Stimulated activated CD4-positive, alpha-beta T cell treated with anti-CD3 and anti-CD28 coated beads, Interleukin-2, amount 100 ng/mL, for 48 hours (primary cell): ENCODE measurements around the gene NIN.
A peak's percentile ranks its signal among the peaks of the same experiment; 100 is the strongest.
"Not testable (repeated sequence)": the region's sequence is repeated elsewhere in the genome, so short reads cannot be mapped to it uniquely, and the experiment has no call there.

Experiments
- DNase-seq, 2 donors: peaks; one replicate each; pipeline ENCODE4 v3.0.0-alpha.2; 2020

The NIN gene

DNA sequence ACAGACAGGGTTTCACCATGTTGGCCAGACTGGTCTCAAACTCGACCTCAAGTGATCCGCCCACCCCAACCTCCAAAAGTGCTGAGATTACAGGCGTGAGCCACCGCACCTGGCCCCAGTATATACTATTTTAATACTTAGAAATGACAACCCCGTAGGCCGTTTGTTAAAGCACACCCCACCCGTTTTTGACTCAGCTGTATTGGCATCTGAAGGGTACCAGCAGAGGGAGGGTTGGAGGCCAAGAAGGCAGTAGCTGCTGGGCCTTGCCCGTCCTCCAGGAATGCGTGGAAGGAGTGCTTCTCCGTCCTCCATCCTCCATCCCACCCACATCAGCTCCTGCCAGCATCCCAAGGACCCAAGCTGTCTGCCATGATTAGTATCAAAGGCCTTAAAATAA lies 6.3 kb upstream of the NIN start:
- DNase-seq, result no peak

DNA sequence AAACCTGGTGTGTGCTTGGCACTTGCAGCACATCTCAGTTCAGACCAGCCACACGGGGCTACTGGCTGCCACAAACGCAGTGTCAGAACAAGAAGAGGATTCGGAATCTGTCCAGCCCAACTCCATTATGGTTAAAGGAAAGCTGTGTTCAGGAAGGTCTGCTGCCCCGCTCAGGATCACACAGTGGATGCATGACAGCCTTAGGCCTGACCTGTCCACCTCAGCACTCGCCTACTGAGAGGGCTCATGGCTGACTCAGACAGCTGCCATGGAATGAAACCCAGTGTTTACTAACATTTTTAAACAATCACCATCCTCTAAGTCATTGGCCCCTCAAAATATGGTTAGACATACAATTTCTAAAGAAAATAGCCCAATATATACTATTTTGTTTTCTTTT lies 5.6 kb upstream of the NIN start:
- no peak for DNase-seq

DNA sequence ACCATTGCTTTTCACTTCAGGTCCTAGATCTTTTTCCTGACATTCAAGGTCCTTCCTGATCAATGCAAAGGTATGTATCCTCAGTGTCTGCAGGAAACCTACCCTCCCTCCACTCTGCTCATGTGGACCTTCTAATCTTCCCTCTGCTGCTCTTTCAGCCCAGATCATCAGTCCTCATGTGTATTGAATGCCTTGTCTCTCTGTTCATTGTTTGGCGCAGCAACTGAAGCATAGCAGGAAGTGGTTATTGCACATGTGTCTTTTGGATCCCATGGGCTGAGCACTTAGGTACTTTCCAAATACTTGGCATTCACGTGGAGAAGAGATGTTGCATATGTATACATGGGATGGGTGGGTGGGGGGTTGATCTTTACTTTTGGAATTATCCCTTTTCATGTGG lies 4.3 kb upstream of the NIN start:
- no peak for DNase-seq

DNA sequence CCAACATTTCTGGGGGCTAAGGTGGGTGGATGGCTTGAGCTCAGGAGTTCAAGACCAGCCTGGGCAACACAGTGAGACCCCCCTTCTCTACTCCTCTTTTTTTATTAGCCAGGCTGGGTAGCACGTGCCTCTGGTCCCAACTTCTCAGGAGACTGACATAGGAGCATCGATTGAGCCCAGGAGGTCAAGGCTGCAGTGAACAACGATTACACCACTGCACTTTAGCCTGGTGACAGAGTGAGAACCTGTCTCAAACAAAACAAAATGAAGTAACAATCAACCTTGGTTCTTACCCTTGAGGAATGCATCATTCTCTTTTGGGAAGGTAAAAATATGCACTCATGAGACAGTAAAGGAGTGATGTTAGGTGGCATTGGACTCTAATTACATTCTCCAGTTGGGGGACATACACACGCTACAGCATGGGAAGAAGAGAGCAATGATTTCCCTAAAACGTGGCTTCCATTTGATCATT lies 3.9 kb upstream of the NIN start:
- no peak for DNase-seq

DNA sequence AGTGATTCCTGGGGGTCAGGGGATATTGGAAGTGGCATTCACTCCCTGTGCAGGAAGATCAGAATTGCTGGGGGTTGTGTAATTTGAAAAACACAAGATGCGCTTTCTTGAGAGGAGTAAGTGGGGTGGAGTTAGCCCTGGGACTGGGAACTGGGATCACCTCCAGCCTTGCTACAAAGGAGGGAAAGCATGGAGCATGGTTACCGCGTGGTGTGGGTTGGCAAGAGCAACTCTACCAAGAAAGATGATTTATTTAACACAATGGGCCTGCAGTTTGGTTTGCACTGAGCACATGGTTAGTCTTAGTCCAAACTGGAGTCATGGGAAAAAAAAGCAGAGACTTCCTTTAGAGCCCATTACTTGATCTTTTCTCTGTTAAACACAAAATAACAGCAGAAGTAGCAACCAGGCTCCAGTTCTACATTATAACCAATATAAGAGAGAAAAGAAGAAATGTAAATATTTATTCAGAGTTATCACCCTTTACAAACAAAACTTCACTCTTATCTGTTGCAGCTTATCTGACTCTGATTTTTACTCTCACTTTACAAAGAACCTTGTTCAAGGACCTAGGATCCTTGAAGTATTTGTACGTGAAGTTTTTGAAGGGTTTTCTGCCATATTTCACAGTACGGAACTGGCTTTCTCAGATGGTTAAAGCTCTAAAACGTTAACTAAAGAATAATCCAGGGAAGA lies 2.1 kb upstream of the NIN start:
- no peak for DNase-seq

DNA sequence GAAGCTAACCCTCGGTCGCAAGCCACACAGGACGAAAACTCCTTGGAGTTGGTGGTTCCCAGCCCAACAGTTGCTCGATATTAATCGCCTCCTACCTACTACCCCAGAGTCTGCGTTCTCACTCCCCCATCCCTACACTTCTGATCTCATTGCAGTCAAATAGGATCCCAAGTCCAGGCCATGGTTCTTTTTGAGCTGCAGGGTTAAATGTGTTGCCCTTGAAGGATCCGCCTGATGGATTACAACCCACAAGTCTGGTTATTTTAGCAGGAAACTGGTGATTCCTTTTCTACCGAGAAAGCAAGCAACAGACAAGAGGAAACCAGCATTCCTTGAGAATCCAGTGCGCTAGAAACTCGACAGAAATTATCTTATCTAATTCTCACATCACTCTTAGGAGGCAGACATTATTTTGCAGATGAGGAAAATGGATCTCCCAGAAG lies 785 bp upstream of the NIN start:
- DNase-seq, result no peak

DNA sequence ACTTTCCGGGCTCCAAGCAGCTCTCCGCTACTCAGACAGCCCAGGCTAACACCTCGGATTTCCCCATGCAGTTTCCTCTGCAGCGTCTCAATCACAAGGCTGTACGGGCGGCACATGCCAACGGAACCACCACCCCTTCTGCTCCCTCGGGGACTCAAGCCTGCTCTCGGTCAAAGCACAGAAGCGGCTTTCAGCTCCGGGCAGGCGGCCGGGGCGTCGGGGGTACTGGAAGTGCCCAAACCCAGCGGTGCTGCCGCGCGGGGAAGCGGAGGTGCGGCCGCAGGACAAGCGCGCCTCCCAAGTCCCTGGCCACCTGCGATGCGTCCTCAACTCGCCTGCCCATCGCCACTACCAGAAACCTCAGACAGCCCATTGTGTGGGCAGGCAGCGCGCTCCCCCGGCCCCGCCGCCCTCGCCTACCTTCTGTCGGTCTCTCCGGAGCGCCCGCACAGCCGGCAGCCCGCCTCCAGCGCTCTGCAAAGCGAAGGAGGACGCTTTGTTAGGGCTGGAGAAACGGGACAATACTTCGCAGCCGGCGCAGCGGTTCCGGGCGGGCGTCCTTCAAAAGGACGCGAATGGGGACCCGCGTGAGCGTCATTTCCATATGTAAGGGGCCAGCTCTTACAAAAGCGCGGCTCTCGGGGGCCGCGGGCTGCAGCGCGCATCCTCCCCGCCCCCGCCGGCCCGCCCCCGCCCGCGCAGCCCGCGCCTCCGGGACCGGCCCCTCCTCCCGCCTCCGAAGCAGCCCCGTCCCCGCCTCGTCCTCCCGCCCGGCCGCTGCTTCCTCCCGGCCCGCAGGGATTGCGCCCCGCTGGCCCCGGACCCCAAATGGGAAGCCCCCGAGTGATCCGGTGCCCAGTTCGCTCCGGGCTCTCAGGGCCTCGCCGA lies 674 bp downstream of the NIN start:
- DNase-seq, result peak; percentile 40 to 48

DNA sequence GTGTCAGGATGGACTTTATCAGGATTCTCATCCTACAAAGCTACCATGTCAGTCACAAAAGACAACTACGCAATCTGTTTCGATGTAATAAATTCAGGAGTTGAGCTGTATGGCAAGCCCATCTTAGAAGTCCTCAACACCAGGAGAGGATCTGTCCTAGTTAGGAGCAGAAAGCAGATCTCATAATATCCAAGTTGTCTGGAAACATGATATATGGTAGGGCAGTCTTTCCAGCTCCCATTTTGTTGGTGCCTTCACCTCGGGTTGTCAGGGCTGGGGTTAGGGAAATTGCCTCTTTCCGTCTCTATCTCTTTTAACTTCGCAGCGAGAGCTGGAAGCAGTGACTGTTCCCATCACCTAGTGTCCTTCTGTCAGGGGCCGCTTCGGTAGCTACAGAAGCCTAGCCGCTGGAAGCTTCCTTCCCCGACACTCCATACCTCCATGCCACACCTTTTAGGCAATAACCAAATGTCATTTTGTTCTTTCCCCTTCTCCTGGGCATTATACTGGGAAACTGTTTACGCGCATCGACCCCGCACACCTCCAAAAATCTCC lies 1.4 kb downstream of the NIN start:
- DNase-seq, result no peak

DNA sequence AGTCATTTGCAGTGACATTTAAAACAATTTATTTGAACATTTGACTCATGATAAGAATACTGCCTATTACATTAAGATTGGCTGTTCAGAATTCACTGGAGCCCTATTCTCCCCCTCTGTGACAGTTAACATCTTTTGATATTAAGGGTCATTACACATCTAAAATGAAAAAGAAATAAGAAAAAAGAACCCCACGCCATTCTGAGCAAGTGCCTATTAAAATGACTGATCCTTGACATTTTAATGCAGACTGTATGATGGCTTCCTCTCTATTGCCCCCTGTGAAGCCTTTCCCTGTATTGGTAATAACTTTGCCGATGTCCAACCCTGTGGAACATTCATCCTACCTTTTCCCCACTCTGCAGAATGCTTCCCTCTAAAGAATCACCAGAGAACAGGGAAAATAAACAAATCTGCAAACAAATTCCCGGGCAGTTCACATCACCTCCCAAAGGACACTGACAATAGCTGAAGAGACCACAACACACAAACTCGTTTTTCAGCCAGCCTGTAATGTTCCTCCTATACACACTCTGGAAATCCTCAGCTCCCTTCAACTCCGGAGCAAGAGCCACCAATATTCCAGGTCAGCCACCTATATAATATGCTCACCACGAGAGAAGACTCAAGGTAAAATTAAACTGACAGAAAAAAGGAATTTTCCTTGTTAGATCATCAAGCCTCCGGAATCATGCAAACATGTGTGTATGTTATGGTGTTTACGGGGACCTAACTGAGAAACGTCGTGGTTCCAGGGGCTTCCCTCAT lies 2.1 kb downstream of the NIN start:
- no peak for DNase-seq

DNA sequence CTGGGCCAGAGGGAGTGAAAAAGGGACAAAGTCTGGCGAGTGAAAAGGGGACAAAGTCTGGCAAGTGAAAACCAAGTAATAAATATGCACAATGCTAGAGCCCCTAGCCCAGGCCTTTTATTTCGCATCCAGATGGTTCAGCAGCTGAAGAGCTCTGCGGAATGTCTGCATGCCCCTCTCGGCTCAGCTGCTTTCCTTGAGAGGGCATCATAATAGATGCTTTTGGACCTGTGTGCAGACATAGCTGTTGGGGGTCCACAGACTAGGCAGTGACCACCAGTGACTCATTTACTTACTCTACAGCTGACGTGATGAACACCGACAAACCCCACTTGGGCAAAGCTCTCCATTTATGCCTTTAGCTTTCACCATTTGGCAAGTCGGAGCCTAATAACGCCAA lies 4.3 kb downstream of the NIN start:
- DNase-seq, result no peak

DNA sequence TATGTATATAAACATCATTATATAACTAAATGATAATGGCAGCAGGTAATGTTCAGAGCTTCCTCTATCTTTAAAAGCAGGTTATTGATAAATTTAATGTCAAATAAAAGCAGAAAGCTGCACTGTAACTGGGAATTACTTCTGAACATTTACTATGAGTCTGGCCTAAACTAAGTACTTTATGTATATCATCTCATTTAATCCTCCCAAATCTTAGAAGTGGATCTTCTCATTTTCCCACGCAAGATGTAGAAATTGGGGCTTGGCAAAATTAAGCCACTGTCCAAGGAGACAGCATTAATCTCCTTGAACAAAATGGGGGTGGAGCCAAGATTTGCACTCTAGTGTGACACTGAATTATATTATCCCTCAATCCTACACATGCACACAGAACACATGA lies 5.7 kb downstream of the NIN start:
- DNase-seq, result no peak

DNA sequence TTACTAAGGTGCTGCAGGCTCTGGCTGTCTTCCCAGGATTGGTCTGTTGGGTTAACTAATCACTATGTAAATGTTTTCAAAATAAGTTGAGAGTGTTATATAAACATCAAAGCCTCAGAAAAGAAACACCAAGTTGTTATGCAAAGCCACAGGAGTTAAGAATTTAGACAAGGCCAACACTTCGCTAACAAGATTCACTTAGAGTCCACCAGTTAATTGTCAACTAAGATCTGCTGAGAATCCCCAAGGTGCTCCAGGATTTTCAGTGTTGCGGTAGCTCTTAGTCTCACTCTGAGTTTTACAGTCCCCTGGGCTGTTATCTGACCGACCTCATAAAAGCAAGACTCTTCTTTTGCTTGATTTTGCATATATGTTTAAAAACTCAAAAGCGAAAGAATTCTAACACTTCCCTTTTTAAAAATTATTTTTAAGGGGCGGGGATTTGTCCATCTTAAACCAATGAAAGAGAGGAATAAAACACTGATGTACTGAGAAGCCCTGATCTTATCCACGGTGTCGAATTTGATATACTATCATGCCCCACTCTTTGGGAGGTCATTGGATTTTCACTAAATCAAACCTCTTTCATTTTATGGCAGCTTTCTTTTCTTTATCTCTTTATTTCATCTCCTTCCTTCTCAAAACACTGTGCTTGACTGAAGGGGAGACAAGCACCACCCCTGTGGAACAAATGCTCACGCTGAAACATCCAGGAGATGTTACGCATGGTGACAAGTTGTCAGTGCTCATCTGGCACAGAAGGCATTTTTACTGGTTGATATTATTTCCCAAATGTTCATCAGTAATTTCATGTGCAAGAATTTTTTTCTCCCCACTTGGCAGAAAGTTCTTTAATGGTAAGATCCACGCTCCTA lies 7.0 kb downstream of the NIN start:
- DNase-seq, result no peak

DNA sequence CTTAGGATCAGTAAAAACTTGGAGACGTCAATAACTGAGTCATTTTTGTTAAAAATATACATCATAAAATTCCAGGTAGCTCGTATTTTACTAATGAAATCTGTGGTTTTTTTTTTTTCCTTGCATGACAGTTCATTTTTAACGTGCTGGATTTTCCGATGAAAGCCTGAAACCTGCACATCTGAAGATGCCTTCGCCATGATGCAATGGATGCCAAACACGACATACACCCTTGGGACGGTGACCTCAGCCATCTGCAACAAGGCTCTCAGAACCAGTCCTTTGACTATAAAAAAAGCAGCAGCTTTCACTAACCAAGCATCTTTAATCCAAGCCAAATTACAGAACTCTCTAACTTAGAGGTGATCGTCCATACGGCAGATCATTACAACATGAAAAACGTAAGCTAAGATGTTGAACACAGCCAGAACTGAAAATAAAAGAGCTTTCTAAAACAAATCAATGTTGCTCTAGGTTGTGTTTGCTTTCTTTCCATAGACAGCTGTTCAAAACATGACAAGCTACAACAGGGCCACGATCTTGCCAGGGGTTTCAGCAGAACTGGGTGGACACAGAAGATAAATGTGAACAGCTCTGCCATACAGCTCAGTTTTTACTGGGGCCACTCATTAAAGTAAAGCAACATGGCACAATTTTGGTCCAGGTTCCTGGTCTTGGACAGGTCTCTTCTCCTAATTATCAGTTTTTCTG lies 7.8 kb downstream of the NIN start:
- DNase-seq, result no peak

DNA sequence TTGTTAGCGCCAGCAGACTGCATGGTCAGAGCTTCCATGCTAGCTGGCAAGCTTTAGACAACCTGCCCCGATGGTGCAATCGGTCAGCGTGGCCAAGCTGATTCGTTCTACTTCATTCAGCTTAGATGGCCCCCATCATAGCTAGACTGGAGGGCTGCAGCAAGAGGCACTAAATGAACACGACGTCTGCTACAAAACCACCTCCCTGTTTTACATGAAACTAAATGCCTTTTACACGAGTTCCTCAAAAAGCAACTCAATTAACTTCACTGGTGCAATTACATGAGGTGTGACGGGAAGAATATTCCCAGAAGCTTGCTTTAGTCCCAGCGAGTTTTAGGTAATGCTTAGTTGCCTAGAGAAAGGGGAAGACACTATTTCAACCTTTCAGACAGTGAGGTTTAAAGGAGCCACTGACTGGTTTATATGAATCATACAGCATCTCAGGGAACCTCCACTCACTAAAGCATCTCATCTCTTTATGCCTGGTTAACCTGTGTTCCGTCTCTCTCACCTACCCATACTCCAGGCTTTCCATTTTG lies 8.4 kb downstream of the NIN start:
- DNase-seq, result no peak

DNA sequence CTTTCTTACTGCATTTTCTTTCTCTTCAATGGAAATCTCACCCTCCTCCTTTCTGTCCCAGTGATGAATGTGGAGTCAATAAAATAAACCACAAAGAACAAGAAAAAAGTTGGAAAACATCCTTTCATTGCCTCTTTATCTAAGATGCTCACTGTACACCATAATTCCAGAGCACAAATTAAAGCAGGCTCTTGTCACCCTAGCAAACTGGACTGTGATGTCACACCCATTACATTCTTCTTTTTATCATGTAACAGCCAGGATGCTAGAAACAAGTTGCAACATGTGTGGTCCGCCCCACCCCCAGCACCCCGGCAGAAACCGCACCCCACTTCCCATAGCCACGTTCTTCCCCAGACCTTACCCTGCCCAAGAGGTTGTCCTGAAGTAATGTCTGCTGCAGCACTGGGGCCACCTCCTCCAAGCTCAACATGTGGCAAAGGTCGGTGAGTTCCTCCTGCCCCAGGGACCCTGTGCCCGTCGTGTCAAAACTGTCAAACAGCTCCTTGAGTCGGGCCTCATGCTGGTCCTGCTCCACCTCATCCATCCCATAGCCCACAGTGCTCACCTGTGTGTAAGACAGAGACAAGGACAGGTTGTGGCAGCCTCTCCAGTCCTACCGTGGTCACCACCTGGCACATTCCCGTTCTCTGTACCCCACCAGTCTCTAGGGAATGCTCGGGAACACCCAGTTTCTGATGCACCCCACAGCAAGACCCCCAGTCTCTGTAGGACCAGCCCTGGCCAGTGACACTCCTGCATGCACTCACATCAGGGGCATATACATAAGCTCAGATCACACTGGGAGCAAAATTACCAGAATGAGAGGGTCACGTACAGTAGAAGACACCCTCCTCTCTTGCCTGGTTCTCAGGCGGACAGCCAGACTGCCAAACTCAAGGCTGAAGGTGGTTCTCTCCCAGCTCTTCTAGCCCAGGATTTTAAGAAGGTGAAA lies 9.2 kb downstream of the NIN start:
- DNase-seq, result no peak

DNA sequence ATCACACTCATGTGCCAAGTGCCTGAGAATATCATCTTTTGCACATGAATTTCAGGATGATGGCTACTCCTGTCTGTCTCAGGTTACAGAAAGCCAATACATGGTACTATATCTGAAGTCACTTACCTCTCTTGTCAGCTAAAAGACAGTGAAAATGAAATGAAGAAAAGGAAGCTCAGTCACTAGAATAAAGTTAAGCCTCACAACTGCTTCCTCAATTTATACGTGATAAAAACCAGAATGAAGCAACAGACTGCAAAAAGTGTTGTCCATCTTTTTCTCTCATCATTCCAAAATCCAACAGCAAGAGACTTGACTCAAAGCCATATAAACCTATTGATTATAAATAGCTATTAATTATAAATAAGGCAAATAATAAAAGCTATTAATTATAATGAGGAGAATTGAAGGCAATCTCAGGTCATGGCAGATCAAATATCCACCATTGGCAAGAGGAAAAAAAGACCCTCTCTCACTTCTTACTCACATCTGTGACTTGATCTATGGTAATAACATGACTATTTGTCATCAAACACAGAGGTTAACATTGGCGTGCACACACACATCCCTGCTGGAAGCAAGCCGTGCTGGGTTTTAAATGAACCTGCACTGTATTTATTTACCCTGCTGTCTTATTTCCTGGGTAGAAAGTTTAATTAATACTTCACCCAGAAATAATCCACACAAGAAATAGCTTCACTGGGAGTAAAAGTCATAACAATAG lies 10.0 kb downstream of the NIN start:
- DNase-seq, result no peak

DNA sequence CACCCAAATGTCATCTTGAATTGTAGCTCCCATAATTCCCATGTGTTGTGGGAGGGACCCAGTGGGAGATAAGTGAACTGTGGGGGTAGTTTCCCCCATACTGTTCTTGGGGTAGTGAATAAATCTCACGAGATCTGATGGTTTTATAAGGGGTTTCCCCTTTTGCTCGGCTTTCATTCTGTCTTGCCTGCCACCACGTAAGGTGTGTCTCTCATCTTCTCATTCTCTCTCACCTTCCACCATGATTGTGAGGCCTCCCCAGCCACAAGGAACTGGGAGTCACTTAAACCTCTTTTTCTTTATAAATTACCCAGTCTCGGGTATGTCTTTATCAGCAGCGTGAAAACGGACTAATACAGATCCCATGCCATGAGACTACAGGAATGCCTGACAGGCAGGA lies 11.7 kb downstream of the NIN start:
- DNase-seq, result not testable (repeated sequence)

DNA sequence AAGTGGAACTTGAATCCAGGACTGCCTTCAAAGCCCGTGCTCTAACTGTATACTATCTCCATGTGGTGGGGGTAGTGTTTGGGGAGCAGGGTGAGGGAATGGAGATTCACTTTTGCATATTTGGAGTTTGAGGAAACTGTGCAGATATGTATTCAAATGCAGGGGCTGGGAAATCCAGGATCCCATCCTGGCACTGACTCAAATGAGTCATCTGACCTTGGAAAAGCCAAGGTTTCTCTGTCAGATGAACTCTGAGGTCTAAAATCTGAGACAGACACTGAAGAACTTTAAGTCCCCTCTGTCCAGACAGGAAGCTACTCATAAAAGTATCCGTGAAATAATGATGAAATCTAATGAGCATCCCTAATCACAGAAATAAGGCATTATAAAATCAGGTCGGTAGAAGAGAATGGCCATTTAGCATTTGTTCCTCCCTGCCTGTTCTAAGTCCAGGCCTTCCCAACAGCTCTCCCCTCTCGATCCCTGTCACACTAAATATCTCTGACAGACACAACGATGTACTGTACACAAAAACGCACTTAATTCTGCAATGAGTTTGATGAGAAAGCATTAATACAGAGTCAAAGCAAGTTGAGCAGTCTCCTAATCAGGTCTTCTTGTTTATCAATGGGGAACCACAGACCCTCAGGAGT lies 14.4 kb downstream of the NIN start:
- DNase-seq, result no peak

DNA sequence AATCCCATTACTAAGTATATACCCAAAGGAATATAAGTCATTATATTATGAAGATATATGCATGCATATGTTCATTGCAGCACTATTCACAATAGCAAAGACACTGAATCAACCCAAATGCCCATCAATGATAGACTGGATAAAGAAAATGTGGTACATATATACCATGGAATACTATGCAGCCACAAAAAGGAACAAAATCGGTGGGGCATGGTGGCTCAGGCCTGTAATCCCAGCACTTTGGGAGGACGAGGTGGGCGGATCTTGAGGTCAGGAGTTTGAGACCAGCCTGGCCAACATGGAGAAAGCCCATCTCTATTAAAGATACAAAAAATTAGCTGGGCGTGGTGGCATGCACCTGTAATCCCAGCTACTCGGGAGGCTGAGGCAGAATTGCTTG lies 15.4 kb downstream of the NIN start:
- DNase-seq, result not testable (repeated sequence)
